H1 (cell line): ENCODE results near the gene ADAMTS17. TPM values are rescaled to one million over a fixed set of nuclear protein-coding genes. Genes with fewer than 3 reads are reported as not detected.

Experiments used
- ASH2L ChIP-seq: fragments of 200-600, 300-600 bp; sonication (generic); IDR thresholded peaks from one replicate; pipeline ENCODE4 v1.7.1; 2017; ENCODE audit warnings: low read length
- BCL11A ChIP-seq, 2 experiments: IDR thresholded peaks; one replicate each; pipeline ENCODE4 v1.6.1; 2011; ENCODE audit warnings: low read depth in 2 of 2, low read length in 2 of 2, mild to moderate bottlenecking in 2 of 2
- CREB1 ChIP-seq: IDR thresholded peaks from 2 replicates; pipeline ENCODE4 v1.6.1; 2012; ENCODE audit warnings: inconsistent platforms
- JUN ChIP-seq: IDR thresholded peaks from 2 replicates; pipeline ENCODE4 v1.6.1; 2011; ENCODE audit warnings: low read depth, mild to moderate bottlenecking, improper control_type of control experiment, low read length
- MAFK ChIP-seq: IDR thresholded peaks from 2 replicates; pipeline ENCODE4 v1.6.1; 2012; ENCODE audit warnings: low read depth, mild to moderate bottlenecking, improper control_type of control experiment, low read length
- POLR2A ChIP-seq, 2 experiments: IDR thresholded peaks; 1 replicate in 1 of 2; 2 replicates in 1 of 2; pipeline ENCODE4 v1.6.1; 2011; ENCODE audit warnings: low read depth in 2 of 2, low read length in 2 of 2, mild to moderate bottlenecking in 2 of 2; ENCODE audit errors: control extremely low read depth in 1 of 2
- SAP30 ChIP-seq: fragments of 300-600 bp; sonication (generic); IDR thresholded peaks from 2 replicates; pipeline ENCODE4 v1.7.1; 2012; ENCODE audit warnings: low read length, moderate library complexity, mild to moderate bottlenecking, inconsistent platforms; ENCODE audit not compliant: insufficient read depth, insufficient replicate concordance
- SIRT6 ChIP-seq: IDR thresholded peaks from one replicate; pipeline ENCODE4 v1.7.1; 2012; ENCODE audit warnings: low read length, inconsistent platforms
- SUZ12 ChIP-seq: fragments of 200-600 bp; sonication (generic); IDR thresholded peaks from 2 replicates; pipeline ENCODE4 v1.6.1; 2012; ENCODE audit warnings: mild to moderate bottlenecking, inconsistent platforms, low read length, moderate library complexity, mixed read lengths
- TEAD4 ChIP-seq: IDR thresholded peaks from 2 replicates; pipeline ENCODE4 v1.6.1; 2012; ENCODE audit warnings: low read depth, low read length, inconsistent platforms, mixed read lengths
- polyA plus RNA-seq, 7 experiments: library from polyadenylated mRNA; depleted of rRNA in 3 of 7; stranded (reverse) in 5 of 7; unstranded in 2 of 7; fragments of >200 nt in 5 of 7; fragments of 200-250 nt in 2 of 7; gene quantifications; 1 replicate in 5 of 7; 2 replicates in 1 of 7; 4 replicates in 1 of 7; pipeline versions ENCODE4 v1.2.1 to v1.2.3, GENCODE V29; 2011 to 2013; ENCODE audit warnings: missing spikeins in 2 of 7, mixed read lengths in 2 of 7
- total RNA-seq: library from RNA; stranded (reverse); fragmentation: NEBNext Ultra II Directional; extraction: Animal tissue kit (Norgen Biotek cat#: 25700); gene quantifications from 2 replicates; pipeline ENCODE4 v1.2.1, GENCODE V29; 2021
- TF ChIP-seq, protein P1 (sequence below): fragments of 300-600 bp; sonication (generic); IDR thresholded peaks from 2 replicates; pipeline ENCODE4 v1.7.1; 2012; ENCODE audit warnings: low read length, moderate library complexity, mild to moderate bottlenecking, inconsistent platforms; ENCODE audit not compliant: insufficient replicate concordance

ADAMTS17 gene
- total and polyA plus RNA-seq, 2 of the 8 experiments (the other 6 are each of a cell fraction or from before 2014, with no cell fraction given) = 0.51 to 1.7 TPM

DNA sequence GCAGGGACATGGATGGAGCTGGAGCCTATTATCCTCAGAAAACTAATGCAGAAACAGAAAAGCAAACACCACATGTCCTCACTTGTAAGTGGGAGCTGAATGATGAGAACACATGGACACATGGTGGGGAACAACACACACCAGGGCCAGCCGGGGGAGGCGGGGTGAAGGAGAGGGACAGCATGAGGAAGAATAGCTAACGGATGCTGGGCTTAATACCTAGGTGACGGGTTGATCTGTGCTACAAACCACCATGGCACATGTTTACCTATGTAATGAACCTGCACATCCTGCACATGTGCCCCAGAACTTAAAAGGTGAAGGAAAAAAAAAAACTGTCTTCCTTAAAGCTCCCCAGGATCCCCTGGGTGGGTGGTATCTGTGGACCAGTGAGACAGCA, 87.1 kb downstream of the ADAMTS17 start (continued):
- TF ChIP-seq, protein P1, sequence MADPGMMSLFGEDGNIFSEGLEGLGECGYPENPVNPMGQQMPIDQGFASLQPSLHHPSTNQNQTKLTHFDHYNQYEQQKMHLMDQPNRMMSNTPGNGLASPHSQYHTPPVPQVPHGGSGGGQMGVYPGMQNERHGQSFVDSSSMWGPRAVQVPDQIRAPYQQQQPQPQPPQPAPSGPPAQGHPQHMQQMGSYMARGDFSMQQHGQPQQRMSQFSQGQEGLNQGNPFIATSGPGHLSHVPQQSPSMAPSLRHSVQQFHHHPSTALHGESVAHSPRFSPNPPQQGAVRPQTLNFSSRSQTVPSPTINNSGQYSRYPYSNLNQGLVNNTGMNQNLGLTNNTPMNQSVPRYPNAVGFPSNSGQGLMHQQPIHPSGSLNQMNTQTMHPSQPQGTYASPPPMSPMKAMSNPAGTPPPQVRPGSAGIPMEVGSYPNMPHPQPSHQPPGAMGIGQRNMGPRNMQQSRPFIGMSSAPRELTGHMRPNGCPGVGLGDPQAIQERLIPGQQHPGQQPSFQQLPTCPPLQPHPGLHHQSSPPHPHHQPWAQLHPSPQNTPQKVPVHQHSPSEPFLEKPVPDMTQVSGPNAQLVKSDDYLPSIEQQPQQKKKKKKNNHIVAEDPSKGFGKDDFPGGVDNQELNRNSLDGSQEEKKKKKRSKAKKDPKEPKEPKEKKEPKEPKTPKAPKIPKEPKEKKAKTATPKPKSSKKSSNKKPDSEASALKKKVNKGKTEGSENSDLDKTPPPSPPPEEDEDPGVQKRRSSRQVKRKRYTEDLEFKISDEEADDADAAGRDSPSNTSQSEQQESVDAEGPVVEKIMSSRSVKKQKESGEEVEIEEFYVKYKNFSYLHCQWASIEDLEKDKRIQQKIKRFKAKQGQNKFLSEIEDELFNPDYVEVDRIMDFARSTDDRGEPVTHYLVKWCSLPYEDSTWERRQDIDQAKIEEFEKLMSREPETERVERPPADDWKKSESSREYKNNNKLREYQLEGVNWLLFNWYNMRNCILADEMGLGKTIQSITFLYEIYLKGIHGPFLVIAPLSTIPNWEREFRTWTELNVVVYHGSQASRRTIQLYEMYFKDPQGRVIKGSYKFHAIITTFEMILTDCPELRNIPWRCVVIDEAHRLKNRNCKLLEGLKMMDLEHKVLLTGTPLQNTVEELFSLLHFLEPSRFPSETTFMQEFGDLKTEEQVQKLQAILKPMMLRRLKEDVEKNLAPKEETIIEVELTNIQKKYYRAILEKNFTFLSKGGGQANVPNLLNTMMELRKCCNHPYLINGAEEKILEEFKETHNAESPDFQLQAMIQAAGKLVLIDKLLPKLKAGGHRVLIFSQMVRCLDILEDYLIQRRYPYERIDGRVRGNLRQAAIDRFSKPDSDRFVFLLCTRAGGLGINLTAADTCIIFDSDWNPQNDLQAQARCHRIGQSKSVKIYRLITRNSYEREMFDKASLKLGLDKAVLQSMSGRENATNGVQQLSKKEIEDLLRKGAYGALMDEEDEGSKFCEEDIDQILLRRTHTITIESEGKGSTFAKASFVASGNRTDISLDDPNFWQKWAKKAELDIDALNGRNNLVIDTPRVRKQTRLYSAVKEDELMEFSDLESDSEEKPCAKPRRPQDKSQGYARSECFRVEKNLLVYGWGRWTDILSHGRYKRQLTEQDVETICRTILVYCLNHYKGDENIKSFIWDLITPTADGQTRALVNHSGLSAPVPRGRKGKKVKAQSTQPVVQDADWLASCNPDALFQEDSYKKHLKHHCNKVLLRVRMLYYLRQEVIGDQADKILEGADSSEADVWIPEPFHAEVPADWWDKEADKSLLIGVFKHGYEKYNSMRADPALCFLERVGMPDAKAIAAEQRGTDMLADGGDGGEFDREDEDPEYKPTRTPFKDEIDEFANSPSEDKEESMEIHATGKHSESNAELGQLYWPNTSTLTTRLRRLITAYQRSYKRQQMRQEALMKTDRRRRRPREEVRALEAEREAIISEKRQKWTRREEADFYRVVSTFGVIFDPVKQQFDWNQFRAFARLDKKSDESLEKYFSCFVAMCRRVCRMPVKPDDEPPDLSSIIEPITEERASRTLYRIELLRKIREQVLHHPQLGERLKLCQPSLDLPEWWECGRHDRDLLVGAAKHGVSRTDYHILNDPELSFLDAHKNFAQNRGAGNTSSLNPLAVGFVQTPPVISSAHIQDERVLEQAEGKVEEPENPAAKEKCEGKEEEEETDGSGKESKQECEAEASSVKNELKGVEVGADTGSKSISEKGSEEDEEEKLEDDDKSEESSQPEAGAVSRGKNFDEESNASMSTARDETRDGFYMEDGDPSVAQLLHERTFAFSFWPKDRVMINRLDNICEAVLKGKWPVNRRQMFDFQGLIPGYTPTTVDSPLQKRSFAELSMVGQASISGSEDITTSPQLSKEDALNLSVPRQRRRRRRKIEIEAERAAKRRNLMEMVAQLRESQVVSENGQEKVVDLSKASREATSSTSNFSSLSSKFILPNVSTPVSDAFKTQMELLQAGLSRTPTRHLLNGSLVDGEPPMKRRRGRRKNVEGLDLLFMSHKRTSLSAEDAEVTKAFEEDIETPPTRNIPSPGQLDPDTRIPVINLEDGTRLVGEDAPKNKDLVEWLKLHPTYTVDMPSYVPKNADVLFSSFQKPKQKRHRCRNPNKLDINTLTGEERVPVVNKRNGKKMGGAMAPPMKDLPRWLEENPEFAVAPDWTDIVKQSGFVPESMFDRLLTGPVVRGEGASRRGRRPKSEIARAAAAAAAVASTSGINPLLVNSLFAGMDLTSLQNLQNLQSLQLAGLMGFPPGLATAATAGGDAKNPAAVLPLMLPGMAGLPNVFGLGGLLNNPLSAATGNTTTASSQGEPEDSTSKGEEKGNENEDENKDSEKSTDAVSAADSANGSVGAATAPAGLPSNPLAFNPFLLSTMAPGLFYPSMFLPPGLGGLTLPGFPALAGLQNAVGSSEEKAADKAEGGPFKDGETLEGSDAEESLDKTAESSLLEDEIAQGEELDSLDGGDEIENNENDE = no peak
- TF ChIP-seq TEAD4 (no peak), MAFK (no peak), BCL11A (IDR thresholded peaks at IDR 0.05; ENCODE audit: low read depth in 2 of 2, low read length in 2 of 2) (no peak), CREB1 (no peak), SIRT6 (no peak), SAP30 (no peak), ASH2L (no peak), JUN (no peak), SUZ12 (no peak), POLR2A (IDR thresholded peaks at IDR 0.05; ENCODE audit: control extremely low read depth in 1 of 2, low read depth in 2 of 2, low read length in 2 of 2) (no peak)
